ENCODE data around the gene LRP3.
"Not testable (repeated sequence)": the region's sequence is repeated elsewhere in the genome, so short reads cannot be mapped to it uniquely, and the experiment has no call there.

The LRP3 gene

GRCh38 chr19:33220115-33220514 is 26.0 kb downstream of the LRP3 start:
- Histone ChIP-seq H3K4me3 (replicated peaks; ENCODE audit: insufficient read depth, low read length) (no peak overlapping the region), H3K27ac (replicated peaks) (no peak overlapping the region), H3K27me3 (ENCODE audit: insufficient read depth, poor library complexity, severe bottlenecking) (peaks cover 6% of the 10 kb centered on the region)
- no peak for TF ChIP-seq REST (IDR thresholded peaks at IDR 0.05; ENCODE audit: insufficient replicate concordance, low read depth)
- DNase-seq (ENCODE audit: low read depth in 1 of 2, low spot score in 1 of 2), result no peak

DNA sequence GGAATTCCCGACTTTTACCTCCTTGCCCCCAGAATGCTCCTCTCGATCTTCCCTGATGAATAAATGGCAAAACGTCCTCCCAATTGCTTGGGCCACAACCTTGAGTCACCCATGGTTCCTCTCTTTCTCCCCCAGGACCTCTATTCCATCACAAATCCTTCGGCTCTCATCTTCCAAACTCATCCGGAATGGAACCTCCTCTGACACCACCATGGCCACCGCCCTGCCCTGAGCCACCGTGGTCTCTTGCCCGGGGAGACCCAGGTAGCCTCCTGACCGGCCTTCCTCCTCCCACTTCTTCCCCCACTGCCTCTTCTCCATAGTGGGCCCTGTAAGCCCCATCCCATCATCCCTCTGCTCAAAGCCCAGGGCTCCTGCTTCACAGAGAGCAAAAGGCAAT is 26.6 kb downstream of the LRP3 start:
- Histone ChIP-seq H3K27me3 (ENCODE audit: insufficient read depth, poor library complexity, severe bottlenecking) (peaks cover 9% of the 10 kb centered on the region), H3K4me3 (replicated peaks; ENCODE audit: insufficient read depth, low read length) (no peak overlapping the region), H3K27ac (replicated peaks) (no peak overlapping the region)
- TF ChIP-seq REST (IDR thresholded peaks at IDR 0.05; ENCODE audit: insufficient replicate concordance, low read depth), result no peak
- no peak for TF ChIP-seq CTCF (IDR thresholded peaks at IDR 0.05; ENCODE audit: insufficient read depth, low read length)
- no peak for TF ChIP-seq GABPA (IDR thresholded peaks at IDR 0.05; ENCODE audit: low read depth)
- no peak for TF ChIP-seq POLR2AphosphoS5 (IDR thresholded peaks at IDR 0.05; ENCODE audit: low read depth)
- no peak for TF ChIP-seq SPI1 (IDR thresholded peaks at IDR 0.05; ENCODE audit: borderline replicate concordance, low read depth)
- no peak for DNase-seq (ENCODE audit: low read depth in 1 of 2, low spot score in 1 of 2)

- TF ChIP-seq SPI1 (IDR thresholded peaks at IDR 0.05; ENCODE audit: borderline replicate concordance, low read depth) (no peak), CTCF (IDR thresholded peaks at IDR 0.05; ENCODE audit: insufficient read depth, low read length) (no peak), REST (IDR thresholded peaks at IDR 0.05; ENCODE audit: insufficient replicate concordance, low read depth) (no peak), GABPA (IDR thresholded peaks at IDR 0.05; ENCODE audit: low read depth) (no peak), POLR2AphosphoS5 (IDR thresholded peaks at IDR 0.05; ENCODE audit: low read depth) (no peak)
- peaks cover 16% of the 10 kb centered on the region for H3K27me3 ChIP-seq (ENCODE audit: insufficient read depth, poor library complexity, severe bottlenecking)
- no peak for DNase-seq (ENCODE audit: low read depth in 1 of 2, low spot score in 1 of 2)
- no peak overlapping the region for H3K4me3 ChIP-seq (replicated peaks; ENCODE audit: insufficient read depth, low read length)
- no peak overlapping the region for H3K27ac ChIP-seq (replicated peaks)
Measured at GRCh38 chr19:33221638-33222037, 27.5 kb downstream of the LRP3 start.

- H3K27ac ChIP-seq (replicated peaks); DNase-seq (ENCODE audit: low read depth in 1 of 2, low spot score in 1 of 2); H3K4me3 ChIP-seq (replicated peaks; ENCODE audit: insufficient read depth, low read length): not testable (repeated sequence)
- H3K27me3 ChIP-seq (ENCODE audit: insufficient read depth, poor library complexity, severe bottlenecking), result peaks cover 16% of the 10 kb centered on the region
Measured at GRCh38 chr19:33222255-33222654, 28.1 kb downstream of the LRP3 start.

Data from HL-60 (cell line).